GM23338 (cell line): ENCODE measurements around the gene GRIK4. TPM values are rescaled to one million over a fixed set of nuclear protein-coding genes. Genes with fewer than 3 reads are reported as not detected.

Experiments used
- ATAC-seq: fragments of 200-7000 bp; cut with Tn5 transposase; 3 replicates; pipeline ENCODE4 v1.9.1; 2020
- DNase-seq: peaks from one replicate; pipeline ENCODE4 v3.0.0-alpha.2; 2015; ENCODE audit warnings: low spot score
- H2AFZ ChIP-seq: fragments of 200-600 bp; sonication (generic); 2 replicates; pipeline ENCODE4 v1.8.0; 2016; ENCODE audit warnings: antibody characterized with exemption, mild to moderate bottlenecking, moderate library complexity
- H3F3A ChIP-seq: fragments of 200-600 bp; sonication (generic); replicated peaks from 2 replicates; pipeline ENCODE4 v1.8.0; 2017; ENCODE audit warnings: antibody characterized with exemption, mixed run types, low read depth
- H3K27ac ChIP-seq: fragments of 200-600 bp; sonication (generic); 2 replicates; pipeline ENCODE4 v1.6.1; 2016; ENCODE audit warnings: low read depth
- H3K27me3 ChIP-seq: fragments of 200-600 bp; sonication (generic); 2 replicates; pipeline ENCODE4 v1.8.0; 2016; ENCODE audit warnings: mild to moderate bottlenecking, mixed run types, moderate library complexity; ENCODE audit not compliant: insufficient read depth
- H3K36me3 ChIP-seq: fragments of 200-600 bp; sonication (generic); 2 replicates; pipeline ENCODE4 v1.8.0; 2016; ENCODE audit warnings: mild to moderate bottlenecking; ENCODE audit not compliant: insufficient read depth
- H3K4me1 ChIP-seq: fragments of 200-600 bp; sonication (generic); 2 replicates; pipeline ENCODE4 v1.8.0; 2016; ENCODE audit warnings: mild to moderate bottlenecking, moderate library complexity; ENCODE audit not compliant: insufficient read depth
- H3K4me2 ChIP-seq: fragments of 200-600 bp; sonication (generic); 2 replicates; pipeline ENCODE4 v1.7.1; 2017; ENCODE audit warnings: mixed run types
- H3K4me3 ChIP-seq: fragments of 200-600 bp; sonication (generic); 2 replicates; pipeline ENCODE4 v1.6.1; 2016; ENCODE audit warnings: mixed run types
- H3K79me2 ChIP-seq: fragments of 200-600 bp; sonication (generic); replicated peaks from 2 replicates; pipeline ENCODE4 v1.8.0; 2017; ENCODE audit warnings: mild to moderate bottlenecking; ENCODE audit not compliant: insufficient read depth
- H3K9me2 ChIP-seq: fragments of 200-600 bp; sonication (generic); 2 replicates; pipeline ENCODE4 v1.8.0; 2017; ENCODE audit not compliant: insufficient read depth
- H4K20me1 ChIP-seq: fragments of 200-600 bp; sonication (generic); replicated peaks from 2 replicates; pipeline ENCODE4 v1.8.0; 2017; ENCODE audit warnings: mild to moderate bottlenecking; ENCODE audit not compliant: insufficient read depth
- H3K27ac Mint-ChIP-seq: 2 replicates; pipeline ENCODE4 v1.8.0; 2020; ENCODE audit warnings: inconsistent platforms, mild to moderate bottlenecking, moderate library complexity, mixed read lengths
- H3K27me3 Mint-ChIP-seq: 3 replicates; pipeline ENCODE4 v1.8.0; 2022; ENCODE audit warnings: low read depth, mild to moderate bottlenecking, moderate library complexity, mixed read lengths, inconsistent platforms; ENCODE audit not compliant: insufficient read depth, poor library complexity
- H3K36me3 Mint-ChIP-seq: 3 replicates; pipeline ENCODE4 v1.8.0; 2021; ENCODE audit warnings: low read depth, mild to moderate bottlenecking, inconsistent platforms, moderate library complexity, mixed read lengths
- H3K4me1 Mint-ChIP-seq: 3 replicates; pipeline ENCODE4 v1.8.0; 2020; ENCODE audit warnings: mild to moderate bottlenecking, inconsistent platforms, mixed read lengths
- H3K4me3 Mint-ChIP-seq: 3 replicates; pipeline ENCODE4 v1.8.0; 2021; ENCODE audit warnings: moderate library complexity, mild to moderate bottlenecking, inconsistent platforms, mixed read lengths
- H3K9me3 Mint-ChIP-seq: 3 replicates; pipeline ENCODE4 v1.8.0; 2020; ENCODE audit warnings: moderate library complexity, mild to moderate bottlenecking, inconsistent platforms, mixed read lengths
- CREB1 ChIP-seq: fragments of 250-450 bp; sonication (Bioruptor Pico); IDR thresholded peaks from 2 replicates; pipeline ENCODE4 v1.5.0; 2020; ENCODE audit warnings: low read depth, mild to moderate bottlenecking, moderate library complexity
- CTCF ChIP-seq, 2 experiments: fragments of 200-600 bp in 1 of 2; sonication (generic) in 1 of 2; conservative IDR thresholded peaks; 2 replicates each; pipeline versions ENCODE4 v1.5.1 to v1.6.1; 2016 to 2017; ENCODE audit warnings: antibody characterized with exemption in 2 of 2, low read depth in 2 of 2, mild to moderate bottlenecking in 2 of 2, moderate library complexity in 1 of 2
- ETS1 ChIP-seq: IDR thresholded peaks from 2 replicates; pipeline ENCODE4 v1.6.1; 2016; ENCODE audit warnings: antibody characterized with exemption
- EZH2 ChIP-seq: fragments of 200-600 bp; sonication (generic); IDR thresholded peaks from one replicate; pipeline ENCODE4 v1.8.0; 2017; ENCODE audit warnings: antibody characterized with exemption, mild to moderate bottlenecking, low read depth; ENCODE audit not compliant: unreplicated experiment
- JUNB ChIP-seq: IDR thresholded peaks from one replicate; pipeline ENCODE4 v1.6.1; 2016; ENCODE audit warnings: antibody characterized with exemption; ENCODE audit not compliant: unreplicated experiment
- NANOG ChIP-seq: IDR thresholded peaks from 2 replicates; pipeline ENCODE4 v1.6.1; 2016; ENCODE audit warnings: antibody characterized with exemption, borderline replicate concordance
- POLR2AphosphoS5 ChIP-seq: IDR thresholded peaks from 2 replicates; pipeline ENCODE4 v1.6.1; 2016; ENCODE audit warnings: antibody characterized with exemption, low read depth
- ZNF331 ChIP-seq: fragments of 250-450 bp; sonication (Bioruptor Pico); IDR thresholded peaks from 2 replicates; pipeline ENCODE4 v1.5.0; 2020; ENCODE audit warnings: low read depth, mild to moderate bottlenecking, moderate library complexity
- ZNF462 ChIP-seq: fragments of 250-450 bp; sonication (Bioruptor Pico); IDR thresholded peaks from 2 replicates; pipeline ENCODE4 v1.5.0; 2020; ENCODE audit warnings: mild to moderate bottlenecking, moderate library complexity
- polyA plus RNA-seq: library from polyadenylated mRNA; unstranded; fragments of >200 nt; fragmentation: Nextera tagmentation; extraction: Ambion mirVana; gene quantifications from 2 replicates; pipeline ENCODE4 v1.2.1, GENCODE V29; 2016
- total RNA-seq: library from RNA; depleted of rRNA; stranded (reverse); fragments of >200 nt; shearing (Covaris generic); gene quantifications from 2 replicates; pipeline ENCODE4 v1.2.3, GENCODE V29; 2014

Gene GRIK4
- total and polyA plus RNA-seq, 2 experiments from 2014 or later = 0.63 to 2.2 TPM

- no peaks in the 10 kb centered on the region for H3K36me3 ChIP-seq
- H3K27me3 Mint-ChIP-seq = peaks cover 63% of the 10 kb centered on the region
- H3K27ac Mint-ChIP-seq = no peak overlapping the region
- H3K4me1 Mint-ChIP-seq = peaks cover 46% of the 10 kb centered on the region
- no peak overlapping the region for H3K27ac ChIP-seq
- H3F3A ChIP-seq = no peaks in the 10 kb centered on the region
- no peak for ATAC-seq
- DNase-seq = no peak
- TF ChIP-seq ZNF331 = no peak
- TF ChIP-seq POLR2AphosphoS5 = no peak
- no peak for TF ChIP-seq ETS1
- TF ChIP-seq CTCF (conservative IDR thresholded peaks at IDR 0.05; ENCODE audit: low read depth in 2 of 2) = no peak
- no peak for TF ChIP-seq CREB1
- no peak for TF ChIP-seq NANOG
- H3K9me2 ChIP-seq = peaks cover 4% of the 10 kb centered on the region; the same call in 1 of the 2 replicates
- H4K20me1 ChIP-seq = 0 out of 2 replicates have a peak, but pooled peaks cover 3% of the 10 kb centered on the region
- H3K9me3 Mint-ChIP-seq = no peaks in the 10 kb centered on the region
- H2AFZ ChIP-seq = no peak overlapping the region
- no peak overlapping the region for H3K4me2 ChIP-seq
- H3K79me2 ChIP-seq = no peaks in the 10 kb centered on the region
- no peaks in the 10 kb centered on the region for H3K36me3 Mint-ChIP-seq
- H3K4me3 Mint-ChIP-seq = no peak overlapping the region
- H3K4me3 ChIP-seq = no peak overlapping the region
- peaks cover 57% of the 10 kb centered on the region for H3K27me3 ChIP-seq
- H3K4me1 ChIP-seq = peaks cover 32% of the 10 kb centered on the region
Observed at GRCh38 chr11:120643284-120643683, 131.7 kb downstream of the GRIK4 start.

- no peak overlapping the region for H3K27ac Mint-ChIP-seq
- Histone ChIP-seq H3K4me2 (peak overlapping the region; percentile 70), H3K4me3 (peak overlapping the region; percentile 27; the same call in 1 of the 2 replicates), H3K27me3 (peaks cover 71% of the 10 kb centered on the region), H2AFZ (no peak overlapping the region), H3F3A (no peaks in the 10 kb centered on the region), H3K36me3 (no peaks in the 10 kb centered on the region), H3K4me1 (peaks cover 32% of the 10 kb centered on the region), H3K9me2 (no peaks in the 10 kb centered on the region), H3K27ac (no peak overlapping the region), H4K20me1 (0 out of 2 replicates have a peak, but pooled peaks cover 3% of the 10 kb centered on the region), H3K79me2 (no peaks in the 10 kb centered on the region)
- H3K4me1 Mint-ChIP-seq = peaks cover 54% of the 10 kb centered on the region
- peak overlapping the region; percentile 46; the same call in 2 of the 3 replicates for H3K4me3 Mint-ChIP-seq
- H3K36me3 Mint-ChIP-seq = no peaks in the 10 kb centered on the region
- peak; percentile 88 for ATAC-seq
- peak; percentile 92 for DNase-seq
- H3K9me3 Mint-ChIP-seq = no peaks in the 10 kb centered on the region
- peaks cover 77% of the 10 kb centered on the region for H3K27me3 Mint-ChIP-seq
- TF ChIP-seq CREB1 (peak; percentile 51), JUNB (no peak), ETS1 (peak; percentile 11; the same call in 1 of the 2 replicates), CTCF (conservative IDR thresholded peaks at IDR 0.05; ENCODE audit: low read depth in 2 of 2) (no peak), ZNF462 (CRISPR knock-in tag) (peak; percentile 73), EZH2 (no peak)
Observed at GRCh38 chr11:120645639-120646038, 134.1 kb downstream of the GRIK4 start.
